Neural cell (in vitro differentiated cells): ENCODE data around the gene MOV10L1. TPM values are rescaled to one million over a fixed set of nuclear protein-coding genes. Genes with fewer than 3 reads are reported as not detected.

ENCODE experiments used
- H2AFZ ChIP-seq: fragments of 200-600, 300-800 bp; sonication (generic), shearing (Covaris generic); 2 replicates; pipeline ENCODE4 v1.6.0; 2014; ENCODE audit warnings: low read depth, mild to moderate bottlenecking, antibody characterized with exemption, low read length, moderate library complexity
- H3F3A ChIP-seq: fragments of 200-600 bp; shearing (Covaris generic); 2 replicates; pipeline ENCODE4 v1.6.1; 2016; ENCODE audit warnings: mild to moderate bottlenecking, moderate library complexity, mixed read lengths, antibody characterized with exemption, low read length; ENCODE audit not compliant: insufficient read depth, poor library complexity, severe bottlenecking
- H3K27ac ChIP-seq: fragments of 200-600, 300-800 bp; sonication (generic), shearing (Covaris generic); 2 replicates; pipeline ENCODE4 v1.5.1; 2014; ENCODE audit warnings: mild to moderate bottlenecking, low read length, moderate library complexity
- H3K27me3 ChIP-seq: fragments of 300-800, 200-600 bp; sonication (generic), shearing (Covaris generic); 2 replicates; pipeline ENCODE4 v1.6.0; 2014; ENCODE audit warnings: mild to moderate bottlenecking, low read depth, low read length, moderate library complexity; ENCODE audit not compliant: insufficient read depth
- H3K36me3 ChIP-seq: fragments of 300-800, 200-600 bp; sonication (generic), shearing (Covaris generic); 2 replicates; pipeline ENCODE4 v1.5.1; 2014; ENCODE audit warnings: mild to moderate bottlenecking, antibody characterized with exemption, low read length, moderate library complexity; ENCODE audit not compliant: insufficient read depth
- H3K4me2 ChIP-seq: fragments of 300-800, 200-600 bp; sonication (generic), shearing (Covaris generic); 2 replicates; pipeline ENCODE4 v1.6.0; 2014; ENCODE audit warnings: mild to moderate bottlenecking, low read length
- H3K4me3 ChIP-seq: fragments of 300-800, 200-600 bp; sonication (generic), shearing (Covaris generic); 2 replicates; pipeline ENCODE4 v1.5.1; 2014; ENCODE audit warnings: mild to moderate bottlenecking, low read length, moderate library complexity
- H3K79me2 ChIP-seq: fragments of 200-600 bp; shearing (Covaris generic); replicated peaks from 2 replicates; pipeline ENCODE4 v1.6.0; 2014; ENCODE audit warnings: mild to moderate bottlenecking, low read length, moderate library complexity; ENCODE audit not compliant: insufficient read depth
- H3K9ac ChIP-seq: fragments of 300-800, 200-600 bp; sonication (generic), shearing (Covaris generic); 2 replicates; pipeline ENCODE4 v1.6.1; 2016; ENCODE audit warnings: mild to moderate bottlenecking, low read length, mixed read lengths
- H3K9me2 ChIP-seq: fragments of 200-600 bp; shearing (Covaris generic); 2 replicates; pipeline ENCODE4 v1.6.1; 2016; ENCODE audit warnings: mild to moderate bottlenecking, low read length, mixed read lengths; ENCODE audit not compliant: insufficient read depth
- H3K9me3 ChIP-seq: fragments of 200-600, 300-800 bp; sonication (generic), shearing (Covaris generic); 2 replicates; pipeline ENCODE4 v1.6.1; 2016; ENCODE audit warnings: mild to moderate bottlenecking, mixed run types, low read length, moderate library complexity, mixed read lengths
- H4K20me1 ChIP-seq: fragments of 200-600 bp; shearing (Covaris generic); 2 replicates; pipeline ENCODE4 v1.6.1; 2016; ENCODE audit warnings: mild to moderate bottlenecking, mixed run types; ENCODE audit not compliant: insufficient read depth
- EP300 ChIP-seq: fragments of 450-650 bp; conservative IDR thresholded peaks from 2 replicates; pipeline ENCODE4 v1.6.1; 2014; ENCODE audit warnings: antibody characterized with exemption, mild to moderate bottlenecking, moderate library complexity; ENCODE audit not compliant: poor library complexity, severe bottlenecking
- EZH2 ChIP-seq: fragments of 200-600, 300-800 bp; shearing (Covaris generic), sonication (generic); IDR thresholded peaks from 2 replicates; pipeline ENCODE4 v1.6.1; 2014; ENCODE audit warnings: antibody characterized with exemption, low read length, borderline replicate concordance, mild to moderate bottlenecking; ENCODE audit not compliant: insufficient read depth, poor library complexity, severe bottlenecking
- MXI1 ChIP-seq: fragments of 450-650 bp; conservative IDR thresholded peaks from 2 replicates; pipeline ENCODE4 v1.6.1; 2014; ENCODE audit warnings: antibody characterized with exemption, mild to moderate bottlenecking; ENCODE audit not compliant: poor library complexity, severe bottlenecking
- POLR2AphosphoS5 ChIP-seq: IDR thresholded peaks from 2 replicates; pipeline ENCODE4 v1.6.1; 2012
- RAD21 ChIP-seq: fragments of 450-650 bp; conservative IDR thresholded peaks from 2 replicates; pipeline ENCODE4 v1.6.1; 2014; ENCODE audit warnings: antibody characterized with exemption, mild to moderate bottlenecking, moderate library complexity
- SMC3 ChIP-seq: fragments of 450-650 bp; conservative IDR thresholded peaks from 2 replicates; pipeline ENCODE4 v1.6.1; 2014; ENCODE audit warnings: antibody characterized with exemption, mild to moderate bottlenecking, moderate library complexity; ENCODE audit not compliant: poor library complexity
- TAF1 ChIP-seq: IDR thresholded peaks from 2 replicates; pipeline ENCODE4 v1.6.1; 2012; ENCODE audit warnings: low read depth
- polyA plus RNA-seq: library from polyadenylated mRNA; depleted of rRNA; stranded (reverse); fragments of >200 nt; gene quantifications from 2 replicates; pipeline ENCODE4 v1.2.3, GENCODE V29; 2014
- TF ChIP-seq, protein P1 (sequence below): IDR thresholded peaks from 2 replicates; pipeline ENCODE4 v1.6.1; 2012; ENCODE audit warnings: borderline replicate concordance
- TF ChIP-seq, protein P2 (sequence below): fragments of 450-650 bp; IDR thresholded peaks from 2 replicates; pipeline ENCODE4 v1.5.1; 2014; ENCODE audit warnings: antibody characterized with exemption, mild to moderate bottlenecking, moderate library complexity; ENCODE audit not compliant: poor library complexity, severe bottlenecking

The MOV10L1 gene
- polyA plus RNA-seq, 1 donor from 2014 or later, result not detected

DNA sequence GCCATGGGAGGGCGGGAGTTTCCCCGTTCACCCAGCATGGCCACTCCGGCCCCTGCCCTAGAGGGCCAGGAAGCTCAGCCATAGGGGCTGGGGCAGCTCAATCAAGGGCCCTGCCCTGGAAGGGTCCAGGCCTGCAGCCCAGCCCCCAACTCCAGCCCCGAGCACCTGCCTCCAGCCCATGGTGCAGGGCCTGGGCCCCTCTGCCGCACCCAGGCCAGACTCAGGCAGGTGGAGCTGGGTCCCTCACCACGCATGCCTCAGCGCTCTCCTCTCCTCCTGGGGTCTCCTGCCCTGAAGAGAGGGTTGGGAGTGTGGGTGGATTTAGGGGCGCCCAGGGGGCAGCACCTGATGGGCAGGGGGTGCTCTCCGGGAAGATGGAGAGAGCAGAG, 17.6 kb upstream of the MOV10L1 start:
- no peaks in the 10 kb centered on the region for H3K27me3 ChIP-seq
- H2AFZ ChIP-seq, result no peak overlapping the region
- no peak overlapping the region for H3K27ac ChIP-seq
- no peaks in the 10 kb centered on the region for H3K36me3 ChIP-seq
- no peak overlapping the region for H3K4me2 ChIP-seq
- no peaks in the 10 kb centered on the region for H3K9me3 ChIP-seq
- H3F3A ChIP-seq, result no peaks in the 10 kb centered on the region
- no peaks in the 10 kb centered on the region for H3K79me2 ChIP-seq
- H3K4me3 ChIP-seq, result no peak overlapping the region
- H3K9ac ChIP-seq, result no peak overlapping the region
- no peaks in the 10 kb centered on the region for H3K9me2 ChIP-seq
- no peak for TF ChIP-seq EZH2
- H4K20me1 ChIP-seq, result no peaks in the 10 kb centered on the region

DNA sequence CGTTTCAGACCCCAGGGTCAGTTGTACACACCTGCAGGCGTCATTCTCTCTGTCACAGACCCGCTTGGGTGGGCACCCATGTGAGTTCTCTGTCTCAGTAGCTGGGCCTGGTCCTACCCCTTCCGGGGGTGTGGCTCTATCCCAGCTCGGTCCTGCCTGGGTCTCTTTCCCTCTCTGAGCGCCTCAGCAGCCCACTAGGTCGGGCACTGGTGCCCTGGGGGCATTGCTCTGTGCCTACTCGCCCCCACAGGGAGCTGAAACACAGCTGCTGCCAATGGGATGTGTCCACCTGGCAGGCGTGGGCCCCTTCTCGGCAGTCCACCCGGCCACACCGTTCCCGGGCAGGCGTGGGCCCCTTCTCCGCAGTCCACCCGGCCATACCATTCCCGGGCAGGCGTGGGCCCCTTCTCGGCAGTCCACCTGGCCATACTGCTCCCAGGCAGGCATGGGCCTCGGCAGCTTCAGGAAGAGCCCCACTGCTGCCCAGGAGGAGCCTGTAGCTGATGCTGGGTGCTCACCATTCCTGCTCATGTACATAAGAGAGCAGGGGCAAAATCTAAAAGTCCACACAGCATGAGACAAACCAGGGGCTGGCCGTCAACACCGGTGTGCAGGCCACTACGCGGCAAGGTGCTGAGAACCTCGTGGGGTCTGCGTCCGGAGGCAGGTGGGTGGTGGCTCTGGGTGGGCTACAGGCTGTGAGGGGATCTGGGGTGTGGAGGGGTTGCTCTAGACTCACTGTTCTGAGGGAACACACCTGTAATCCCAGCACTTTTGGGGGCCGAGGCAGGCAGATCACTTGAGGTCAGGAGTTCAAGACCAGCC, 16.9 kb upstream of the MOV10L1 start:
- Histone ChIP-seq H3K27ac (no peak overlapping the region), H3K4me3 (no peak overlapping the region), H3K27me3 (no peaks in the 10 kb centered on the region), H3F3A (no peaks in the 10 kb centered on the region), H3K9me3 (no peaks in the 10 kb centered on the region), H3K9me2 (no peaks in the 10 kb centered on the region), H3K9ac (no peak overlapping the region), H3K4me2 (no peak overlapping the region), H3K36me3 (no peaks in the 10 kb centered on the region), H4K20me1 (no peaks in the 10 kb centered on the region), H2AFZ (no peak overlapping the region), H3K79me2 (no peaks in the 10 kb centered on the region)
- TF ChIP-seq TAF1 (no peak), POLR2AphosphoS5 (no peak), EP300 (no peak), RAD21 (no peak), MXI1 (no peak), SMC3 (no peak), EZH2 (no peak)
- TF ChIP-seq, protein P1, sequence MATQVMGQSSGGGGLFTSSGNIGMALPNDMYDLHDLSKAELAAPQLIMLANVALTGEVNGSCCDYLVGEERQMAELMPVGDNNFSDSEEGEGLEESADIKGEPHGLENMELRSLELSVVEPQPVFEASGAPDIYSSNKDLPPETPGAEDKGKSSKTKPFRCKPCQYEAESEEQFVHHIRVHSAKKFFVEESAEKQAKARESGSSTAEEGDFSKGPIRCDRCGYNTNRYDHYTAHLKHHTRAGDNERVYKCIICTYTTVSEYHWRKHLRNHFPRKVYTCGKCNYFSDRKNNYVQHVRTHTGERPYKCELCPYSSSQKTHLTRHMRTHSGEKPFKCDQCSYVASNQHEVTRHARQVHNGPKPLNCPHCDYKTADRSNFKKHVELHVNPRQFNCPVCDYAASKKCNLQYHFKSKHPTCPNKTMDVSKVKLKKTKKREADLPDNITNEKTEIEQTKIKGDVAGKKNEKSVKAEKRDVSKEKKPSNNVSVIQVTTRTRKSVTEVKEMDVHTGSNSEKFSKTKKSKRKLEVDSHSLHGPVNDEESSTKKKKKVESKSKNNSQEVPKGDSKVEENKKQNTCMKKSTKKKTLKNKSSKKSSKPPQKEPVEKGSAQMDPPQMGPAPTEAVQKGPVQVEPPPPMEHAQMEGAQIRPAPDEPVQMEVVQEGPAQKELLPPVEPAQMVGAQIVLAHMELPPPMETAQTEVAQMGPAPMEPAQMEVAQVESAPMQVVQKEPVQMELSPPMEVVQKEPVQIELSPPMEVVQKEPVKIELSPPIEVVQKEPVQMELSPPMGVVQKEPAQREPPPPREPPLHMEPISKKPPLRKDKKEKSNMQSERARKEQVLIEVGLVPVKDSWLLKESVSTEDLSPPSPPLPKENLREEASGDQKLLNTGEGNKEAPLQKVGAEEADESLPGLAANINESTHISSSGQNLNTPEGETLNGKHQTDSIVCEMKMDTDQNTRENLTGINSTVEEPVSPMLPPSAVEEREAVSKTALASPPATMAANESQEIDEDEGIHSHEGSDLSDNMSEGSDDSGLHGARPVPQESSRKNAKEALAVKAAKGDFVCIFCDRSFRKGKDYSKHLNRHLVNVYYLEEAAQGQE, result no peak
- TF ChIP-seq, protein P2, sequence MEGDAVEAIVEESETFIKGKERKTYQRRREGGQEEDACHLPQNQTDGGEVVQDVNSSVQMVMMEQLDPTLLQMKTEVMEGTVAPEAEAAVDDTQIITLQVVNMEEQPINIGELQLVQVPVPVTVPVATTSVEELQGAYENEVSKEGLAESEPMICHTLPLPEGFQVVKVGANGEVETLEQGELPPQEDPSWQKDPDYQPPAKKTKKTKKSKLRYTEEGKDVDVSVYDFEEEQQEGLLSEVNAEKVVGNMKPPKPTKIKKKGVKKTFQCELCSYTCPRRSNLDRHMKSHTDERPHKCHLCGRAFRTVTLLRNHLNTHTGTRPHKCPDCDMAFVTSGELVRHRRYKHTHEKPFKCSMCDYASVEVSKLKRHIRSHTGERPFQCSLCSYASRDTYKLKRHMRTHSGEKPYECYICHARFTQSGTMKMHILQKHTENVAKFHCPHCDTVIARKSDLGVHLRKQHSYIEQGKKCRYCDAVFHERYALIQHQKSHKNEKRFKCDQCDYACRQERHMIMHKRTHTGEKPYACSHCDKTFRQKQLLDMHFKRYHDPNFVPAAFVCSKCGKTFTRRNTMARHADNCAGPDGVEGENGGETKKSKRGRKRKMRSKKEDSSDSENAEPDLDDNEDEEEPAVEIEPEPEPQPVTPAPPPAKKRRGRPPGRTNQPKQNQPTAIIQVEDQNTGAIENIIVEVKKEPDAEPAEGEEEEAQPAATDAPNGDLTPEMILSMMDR, result no peak
